HG03095 (cell line): Measurements from ENCODE around the gene MFN2.

ENCODE experiments used
- ATAC-seq: cut with Tn5 transposase; IDR thresholded peaks from one replicate; pipeline ENCODE4 v1.9.1; 2021; ENCODE audit warnings: moderate library complexity; ENCODE audit not compliant: unreplicated experiment

The MFN2 gene

DNA sequence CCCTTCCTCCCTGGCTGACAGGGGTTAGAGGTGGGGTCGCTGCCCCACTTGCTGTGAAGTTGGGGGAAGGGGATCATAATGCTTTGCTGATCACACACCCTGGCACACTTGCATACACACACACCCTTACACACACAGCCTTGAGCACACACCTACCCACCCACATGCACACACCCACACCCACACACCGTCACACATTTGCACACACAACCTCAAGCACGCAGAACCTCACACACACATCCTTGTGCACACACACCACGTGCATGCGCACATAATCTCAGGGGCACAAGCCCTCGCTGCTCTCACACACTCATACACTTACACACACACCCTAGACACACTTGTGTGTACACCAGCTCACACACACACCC lies 66.5 kb downstream of the MFN2 start:
- ATAC-seq = no peak

GRCh38 chr1:12047120-12047876 lies 67.1 kb downstream of the MFN2 start:
- peak; percentile 27 for ATAC-seq

GRCh38 chr1:12048372-12048771 lies 68.1 kb downstream of the MFN2 start:
- no peak for ATAC-seq

DNA sequence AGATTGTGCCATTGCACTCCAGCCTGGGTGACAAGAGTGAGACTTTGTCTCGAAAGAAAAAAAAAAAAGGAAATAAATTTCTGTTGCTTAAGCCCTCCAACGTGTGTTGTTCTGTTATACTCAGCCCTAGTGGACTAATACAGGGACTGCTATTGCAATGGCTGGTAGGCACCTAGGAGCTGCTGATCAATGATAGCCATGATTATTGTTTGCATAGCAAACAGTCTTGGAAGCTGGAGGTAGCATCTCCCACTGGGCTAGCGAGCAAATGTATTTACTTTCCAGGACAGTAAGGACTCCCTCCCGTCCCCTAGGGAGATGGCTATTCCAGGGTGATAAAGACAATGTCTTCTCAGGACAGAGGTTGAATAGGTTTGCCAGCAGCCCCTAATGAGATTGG lies 69.4 kb downstream of the MFN2 start:
- no peak for ATAC-seq

- ATAC-seq = no peak
Observed at GRCh38 chr1:12051361-12051760, 71.1 kb downstream of the MFN2 start.

DNA sequence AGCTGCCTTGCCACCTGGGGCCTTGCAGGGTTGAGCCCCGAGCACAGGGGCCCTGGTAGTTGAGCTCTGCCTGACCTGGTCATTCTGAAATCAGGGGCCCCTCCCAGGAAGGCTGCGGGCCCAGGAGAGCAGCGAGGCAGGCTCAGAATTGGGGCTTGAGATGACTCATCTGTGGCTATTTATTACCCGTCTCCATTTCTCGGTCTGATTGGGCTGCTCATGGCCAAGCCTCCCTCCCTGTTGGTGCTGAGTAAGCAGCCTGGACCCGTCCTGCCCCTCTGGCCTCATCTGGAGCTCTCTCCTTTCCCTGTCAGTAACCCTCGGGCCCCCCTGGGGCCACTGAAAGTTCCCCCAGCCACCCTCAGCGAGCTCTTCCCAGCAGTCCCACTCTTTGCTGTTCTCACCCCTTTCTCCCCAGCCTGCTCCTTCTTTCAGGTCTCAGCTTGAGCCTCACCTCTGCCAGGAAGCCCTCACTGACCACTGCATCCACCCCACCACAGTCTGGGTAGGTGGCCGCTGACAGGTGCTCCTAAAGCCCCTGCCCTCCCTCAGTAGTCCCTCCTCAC lies 71.8 kb downstream of the MFN2 start:
- ATAC-seq = peak; percentile 57

DNA sequence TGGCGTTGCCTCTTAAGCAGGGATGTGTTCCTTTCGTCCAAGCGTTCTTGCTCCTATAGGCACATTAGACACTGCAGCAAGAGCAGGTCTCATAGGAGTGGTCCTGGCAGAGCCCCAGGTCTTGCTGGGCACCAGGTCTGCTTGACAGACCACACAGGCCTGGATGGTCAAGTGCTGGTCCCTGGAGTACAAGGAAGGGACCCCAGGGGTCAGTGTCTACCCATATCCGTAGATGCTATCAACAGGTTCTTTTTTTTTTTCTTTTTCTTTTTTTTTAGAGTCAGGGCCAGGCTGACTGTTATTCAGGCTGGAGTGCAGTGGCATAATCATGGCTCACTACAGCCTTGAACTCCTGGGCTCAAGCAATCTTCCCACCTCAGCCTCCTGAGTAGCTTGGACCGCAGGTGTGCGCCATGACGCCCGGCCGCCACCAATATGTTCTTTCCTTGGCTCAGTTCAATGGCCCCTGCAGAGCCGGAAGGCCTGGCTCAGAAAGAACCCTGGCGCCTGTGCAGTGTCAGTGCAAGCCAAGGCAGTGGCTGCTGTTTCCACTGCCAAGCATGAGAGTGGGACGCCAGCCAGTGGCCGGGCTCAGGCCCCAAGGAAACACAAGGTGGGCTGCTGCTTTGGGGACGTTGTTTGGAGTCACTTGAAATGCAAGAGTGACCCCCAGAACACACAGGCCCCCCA lies 72.9 kb downstream of the MFN2 start:
- no peak for ATAC-seq

DNA sequence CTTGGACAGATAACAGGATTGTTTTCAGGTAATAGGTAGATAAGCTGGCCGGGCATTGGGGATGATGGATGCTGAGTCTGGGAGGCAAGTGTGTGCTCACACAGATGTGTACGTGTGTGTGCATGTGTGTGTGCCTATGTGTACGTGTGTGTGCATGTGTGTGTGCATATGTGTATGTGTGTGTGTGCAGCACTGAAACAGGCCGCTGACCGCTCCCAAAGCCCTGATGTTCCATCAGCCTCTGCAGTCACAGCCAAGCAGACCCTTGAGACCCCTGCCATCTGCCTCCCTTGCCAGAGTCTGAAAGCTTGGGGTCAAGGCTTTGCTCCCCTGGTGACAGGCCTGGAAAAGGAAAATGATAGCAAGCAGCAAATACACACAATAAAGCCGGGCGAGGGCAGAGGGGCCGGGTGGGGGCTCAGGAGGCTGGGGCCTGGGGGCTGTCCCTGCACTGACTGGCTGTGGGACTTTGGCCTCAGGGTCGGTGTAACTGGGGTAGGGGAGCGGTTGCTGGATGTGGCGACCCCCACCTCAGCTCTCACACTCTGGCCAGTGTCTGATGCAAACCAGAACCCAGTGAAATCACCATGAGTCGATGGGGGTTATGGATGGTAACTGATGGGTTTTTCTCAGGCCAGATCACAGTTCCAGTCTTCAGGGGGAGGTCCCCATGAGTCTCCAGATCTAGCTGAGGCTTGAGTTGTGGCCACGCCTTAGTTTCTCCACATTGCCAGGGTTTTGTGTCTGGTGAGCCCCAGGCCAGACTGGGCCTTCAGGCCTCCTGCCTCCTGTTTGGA lies 73.7 kb downstream of the MFN2 start:
- no peak for ATAC-seq

DNA sequence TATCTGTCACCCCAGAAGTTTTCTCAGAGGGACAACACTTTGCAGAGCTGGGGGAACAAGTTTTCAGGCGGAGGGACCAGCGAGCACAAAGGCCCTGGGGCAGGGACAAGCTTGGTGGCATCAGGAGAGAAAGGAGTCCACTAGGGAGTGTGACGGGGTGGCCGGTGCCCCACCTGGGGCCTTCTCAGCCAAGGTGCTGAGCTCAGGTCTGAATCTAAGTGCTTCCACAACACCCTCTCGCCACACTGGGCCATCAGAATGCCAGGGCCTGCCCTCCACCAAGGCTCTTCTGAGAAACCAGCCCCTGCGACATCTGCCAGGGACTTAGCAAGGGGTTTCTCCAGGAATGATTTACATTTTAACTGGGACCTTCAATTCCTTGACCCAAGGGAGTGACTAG lies 75.0 kb downstream of the MFN2 start:
- no peak for ATAC-seq

DNA sequence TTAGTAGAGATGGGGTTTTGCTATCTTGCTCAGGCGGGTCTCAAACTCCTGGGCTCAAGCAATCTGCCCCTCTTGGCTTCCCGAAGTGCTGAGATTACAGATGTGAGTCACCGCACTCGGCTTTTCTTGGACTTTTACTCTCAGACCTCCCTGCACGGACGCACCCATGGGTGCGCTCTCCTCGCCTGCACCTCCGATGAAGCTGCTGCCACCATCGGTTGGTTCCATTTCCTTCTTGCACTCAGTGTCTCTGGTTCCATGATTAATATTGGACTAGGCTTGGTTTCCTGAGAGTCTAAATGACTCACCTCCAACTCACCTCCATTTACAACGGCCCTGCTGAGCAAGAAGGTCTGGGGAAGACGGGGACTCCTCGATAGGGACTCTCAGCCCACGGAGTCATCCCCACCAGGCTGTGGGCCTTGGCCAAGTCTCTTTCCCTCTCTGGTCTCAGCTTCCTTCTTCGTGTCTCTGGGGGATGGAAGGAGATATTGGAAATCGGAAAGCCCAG lies 76.1 kb downstream of the MFN2 start:
- ATAC-seq = no peak

- no peak for ATAC-seq
Observed at GRCh38 chr1:12057382-12057781, 77.1 kb downstream of the MFN2 start.

- ATAC-seq = no peak
Observed at GRCh38 chr1:12057940-12058687, 77.9 kb downstream of the MFN2 start.

DNA sequence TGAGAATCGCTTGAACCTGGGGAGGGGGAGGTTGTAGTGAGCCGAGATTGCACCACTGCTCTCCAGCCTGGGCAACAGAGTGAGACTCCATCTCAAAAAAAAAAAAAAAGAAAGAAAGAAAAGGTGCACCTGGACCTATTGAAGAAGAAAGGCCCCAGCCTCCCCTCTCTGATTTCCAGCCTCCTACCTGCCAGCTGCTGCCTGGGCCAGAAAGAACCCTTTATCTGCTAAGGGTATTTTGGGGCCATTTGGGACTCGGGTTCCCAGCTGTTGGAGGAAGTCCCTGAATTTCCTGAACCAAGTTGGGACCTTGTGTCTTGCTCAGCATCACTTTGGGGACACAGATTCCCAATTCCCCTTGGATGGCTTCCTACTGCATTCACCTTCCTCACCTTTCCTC lies 79.0 kb downstream of the MFN2 start:
- ATAC-seq = no peak

GRCh38 chr1:12059722-12060464 lies 79.6 kb downstream of the MFN2 start:
- ATAC-seq = no peak

DNA sequence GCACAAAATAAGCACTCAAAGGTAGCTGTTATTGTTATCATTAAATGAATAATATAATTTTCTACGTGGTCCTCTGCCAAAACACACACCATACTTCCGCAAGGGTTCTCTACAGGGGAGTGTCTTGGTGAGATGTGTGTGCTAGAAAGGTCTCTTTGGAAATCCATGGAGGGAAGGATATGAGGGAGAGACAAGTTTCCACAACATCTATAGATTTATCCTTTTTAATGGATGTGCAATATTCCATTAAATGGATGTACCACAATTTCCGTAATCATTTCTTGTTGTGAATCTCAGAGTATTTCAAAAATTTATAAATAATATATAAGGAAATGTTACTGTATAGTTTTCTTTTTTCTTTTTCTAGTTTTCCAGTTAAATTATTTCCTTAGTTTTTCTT lies 80.3 kb downstream of the MFN2 start:
- no peak for ATAC-seq
